GM21515 (cell line): ENCODE measurements around the gene E2F1.

Source experiments
- ATAC-seq: cut with Tn5 transposase; IDR thresholded peaks from one replicate; pipeline ENCODE4 v1.9.1; 2021; ENCODE audit not compliant: unreplicated experiment

The E2F1 gene

GRCh38 chr20:33686100-33686983, at the start of gene E2F1:
TSS of gene E2F1 (minus strand) at chr20:33686385. CDS start at chr20:33686264, 121 bp downstream.
- ATAC-seq: peak; percentile 77

GRCh38 chr20:33733654-33734576, 47.7 kb upstream of the E2F1 start:
- ATAC-seq: no peak

- ATAC-seq: peak; percentile 56
These were observed 46.2 kb upstream of the E2F1 start for GRCh38 chr20:33732166-33732970.

- peak; percentile 76 for ATAC-seq
These were observed 45.5 kb upstream of the E2F1 start, which contains the start of gene ZNF341 for GRCh38 chr20:33731693-33732165. TSS of gene ZNF341 (plus strand) at chr20:33731996. CDS start at chr20:33732022, 26 bp downstream.

GRCh38 chr20:33730946-33731692, 44.9 kb upstream of the E2F1 start:
- ATAC-seq: no peak

- no peak for ATAC-seq
These were observed 42.9 kb upstream of the E2F1 start for GRCh38 chr20:33729101-33729500.

GRCh38 chr20:33728463-33728862, 42.3 kb upstream of the E2F1 start:
- no peak for ATAC-seq

- ATAC-seq: no peak
These were observed 41.6 kb upstream of the E2F1 start for GRCh38 chr20:33727806-33728205.

- ATAC-seq: no peak
These were observed 40.9 kb upstream of the E2F1 start for GRCh38 chr20:33727115-33727479.

GRCh38 chr20:33725607-33726264, 39.6 kb upstream of the E2F1 start:
- no peak for ATAC-seq

GRCh38 chr20:33724439-33725094, 38.4 kb upstream of the E2F1 start:
- no peak for ATAC-seq

GRCh38 chr20:33721391-33722140, 35.4 kb upstream of the E2F1 start:
- ATAC-seq: no peak

GRCh38 chr20:33719989-33720709, 34.0 kb upstream of the E2F1 start, which contains the start of gene PXMP4:
TSS of gene PXMP4 (minus strand) at chr20:33720310. CDS start at chr20:33720207, 103 bp downstream.
- ATAC-seq: peak; percentile 92

- ATAC-seq: no peak
These were observed 33.2 kb upstream of the E2F1 start for GRCh38 chr20:33719277-33719988.

- ATAC-seq: no peak
These were observed 30.3 kb upstream of the E2F1 start for GRCh38 chr20:33716498-33716897.

GRCh38 chr20:33713865-33714367, 27.7 kb upstream of the E2F1 start:
- ATAC-seq: no peak

GRCh38 chr20:33711446-33711738, 25.2 kb upstream of the E2F1 start:
- ATAC-seq: no peak
